SK-N-DZ (cell line): ENCODE results near the gene WFDC2.
"Not testable (repeated sequence)": the region's sequence is repeated elsewhere in the genome, so short reads cannot be mapped to it uniquely, and the experiment has no call there.

Source experiments
- DNase-seq: peaks from one replicate; pipeline ENCODE4 v3.0.0-alpha.2; 2015; ENCODE audit warnings: low spot score

WFDC2 gene

DNA sequence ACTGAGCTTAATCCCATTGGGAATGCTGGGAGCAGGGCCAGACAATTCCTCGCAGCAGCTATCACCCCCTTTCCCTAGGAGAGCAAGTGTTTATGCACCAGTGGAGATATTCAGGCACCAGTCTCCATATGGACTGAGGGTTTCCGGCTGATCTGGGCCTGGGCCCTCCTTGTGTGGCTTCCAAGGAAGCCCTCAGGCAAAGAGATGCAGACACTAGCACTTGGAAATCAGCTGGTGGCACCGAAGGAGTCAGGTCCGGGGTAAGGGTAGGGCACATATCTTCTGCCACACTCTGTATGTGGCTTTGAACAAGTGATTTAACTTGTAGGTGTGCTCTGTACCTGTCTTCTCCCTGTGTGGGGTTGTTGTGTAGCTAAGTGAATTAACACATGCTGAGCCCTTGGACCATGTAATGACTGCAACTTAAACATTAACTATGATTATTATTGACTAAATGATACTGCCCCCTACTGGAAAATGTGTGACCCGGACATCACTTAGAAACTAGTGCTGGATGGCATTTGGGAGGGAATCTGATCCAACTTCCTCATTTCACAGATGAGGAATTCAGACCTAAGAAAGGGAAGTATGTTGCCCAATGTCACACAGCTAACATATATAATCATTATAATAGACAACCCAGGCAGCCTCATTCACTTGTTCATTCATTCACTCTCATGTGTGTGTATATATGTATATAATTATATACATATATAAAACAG lies 19.3 kb upstream of the WFDC2 start:
- DNase-seq = no peak

DNA sequence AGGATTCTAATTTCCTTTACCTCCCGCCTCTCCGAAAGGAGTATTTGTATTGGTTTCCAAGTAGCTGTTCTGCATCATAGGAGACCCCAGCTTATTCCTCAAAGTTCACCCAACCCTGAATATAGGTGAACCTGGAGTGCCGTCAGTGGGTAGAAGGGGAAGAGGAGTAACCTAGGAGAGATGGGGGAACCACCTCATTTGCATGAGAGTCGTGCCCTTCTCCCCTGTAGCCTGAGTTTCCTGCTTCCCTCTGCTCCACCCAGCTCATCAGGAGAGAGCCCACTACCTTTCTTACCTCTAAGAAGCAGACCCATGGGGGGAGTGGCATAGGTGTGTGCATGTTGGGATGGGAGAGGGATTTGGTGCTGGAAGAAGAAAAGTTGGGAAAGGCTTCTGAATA lies 17.3 kb upstream of the WFDC2 start:
- no peak for DNase-seq

DNA sequence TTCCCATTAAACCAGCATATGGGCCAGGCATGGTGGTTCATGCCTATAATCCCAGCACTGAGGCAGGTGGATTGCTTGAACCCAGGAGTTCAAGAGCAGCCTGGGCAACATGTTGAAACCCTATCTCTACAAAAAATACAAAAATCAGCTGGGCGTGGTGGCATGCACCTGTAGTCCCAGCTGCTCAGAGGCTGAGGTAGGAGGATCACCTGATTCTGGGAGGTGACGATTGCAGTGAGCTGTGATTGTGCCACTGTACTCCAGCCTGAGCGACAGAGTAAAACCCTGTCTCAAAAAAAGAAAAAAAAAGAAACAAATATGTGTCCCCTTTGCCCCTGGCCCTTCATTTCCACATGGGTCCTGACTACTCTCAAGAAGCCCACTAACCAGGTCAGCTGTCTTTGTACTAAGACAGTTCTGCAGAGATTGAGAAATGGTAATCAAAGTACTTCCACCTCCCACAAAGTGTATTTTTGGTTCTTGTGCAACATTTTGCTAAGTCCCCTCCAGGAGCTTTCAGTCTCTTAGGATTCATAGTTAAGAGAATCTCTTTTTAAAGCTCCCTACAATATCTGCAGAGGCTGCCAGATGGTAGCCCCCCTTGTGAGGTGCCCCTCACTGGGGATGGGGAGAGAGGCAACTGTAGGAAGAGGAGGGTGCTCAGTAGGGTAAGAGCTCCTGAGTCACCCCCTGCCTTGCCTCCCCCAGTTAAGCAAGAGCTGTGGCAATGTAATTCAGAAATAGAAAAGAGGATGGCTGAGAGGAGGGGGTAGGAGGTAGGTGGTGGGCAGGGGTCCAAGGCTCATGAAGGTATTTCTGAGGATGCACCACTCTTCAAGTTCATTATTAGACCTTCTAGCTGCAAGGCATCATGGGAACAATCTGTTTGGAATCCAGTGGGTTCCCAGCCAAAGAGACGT lies 16.5 kb upstream of the WFDC2 start:
- no peak for DNase-seq

DNA sequence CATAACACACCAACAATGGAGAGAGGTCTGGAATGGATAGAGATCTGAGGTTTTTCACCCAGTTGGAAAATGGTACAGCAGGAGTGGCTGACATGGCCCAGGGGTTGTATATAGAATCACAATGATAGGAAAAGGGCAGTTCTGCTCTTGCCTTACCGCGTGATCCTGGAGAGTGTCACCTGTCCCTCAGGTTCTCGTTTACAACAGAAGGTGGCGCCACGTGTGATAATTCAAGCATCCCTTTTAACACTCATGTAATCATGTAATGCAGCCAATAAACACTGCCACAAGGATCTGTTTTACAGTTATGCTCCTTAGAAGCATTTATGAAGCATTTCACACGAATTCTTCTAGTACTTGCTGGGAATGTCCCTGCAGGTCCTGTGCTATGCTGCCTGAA lies 12.9 kb upstream of the WFDC2 start:
- peak; percentile 46 for DNase-seq

DNA sequence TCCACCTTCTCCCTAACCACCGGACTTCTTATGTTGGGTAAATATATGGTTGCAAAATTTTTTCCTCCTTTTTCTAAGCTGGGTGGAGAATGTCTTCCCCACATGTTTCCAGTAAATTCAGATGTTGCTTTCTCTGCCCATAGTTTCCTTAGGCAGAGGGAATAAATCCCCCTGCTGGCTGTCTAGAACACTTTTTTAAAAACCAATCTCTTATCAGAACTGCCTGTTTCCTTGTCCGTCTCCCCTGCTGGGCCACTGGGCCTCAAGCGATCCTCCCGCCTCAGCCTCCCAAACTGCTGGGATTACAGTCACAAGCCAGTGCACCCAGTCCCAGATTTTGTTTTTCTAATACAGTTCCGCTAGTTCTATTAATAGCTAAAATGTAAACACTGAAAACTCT lies 9.9 kb upstream of the WFDC2 start:
- no peak for DNase-seq

DNA sequence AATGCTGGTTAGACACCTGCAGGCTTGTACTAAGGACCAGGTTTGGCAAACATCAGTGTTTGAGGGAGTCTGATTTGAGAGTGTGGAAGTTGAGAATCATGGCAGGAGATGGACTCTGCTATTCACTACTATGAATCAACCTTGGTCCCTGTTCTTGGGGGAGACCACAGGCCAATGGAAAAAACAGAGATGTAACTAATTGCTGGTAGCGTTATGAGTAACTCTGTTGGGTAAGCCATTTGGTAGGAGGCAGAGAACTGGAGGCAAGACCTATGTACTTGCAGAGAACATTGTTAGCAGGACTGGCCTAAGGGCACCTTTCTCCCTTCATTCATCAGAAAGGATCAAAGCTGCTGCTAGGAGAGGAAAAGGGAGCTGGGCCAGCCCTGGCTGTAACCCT lies 8.3 kb upstream of the WFDC2 start:
- DNase-seq = no peak

DNA sequence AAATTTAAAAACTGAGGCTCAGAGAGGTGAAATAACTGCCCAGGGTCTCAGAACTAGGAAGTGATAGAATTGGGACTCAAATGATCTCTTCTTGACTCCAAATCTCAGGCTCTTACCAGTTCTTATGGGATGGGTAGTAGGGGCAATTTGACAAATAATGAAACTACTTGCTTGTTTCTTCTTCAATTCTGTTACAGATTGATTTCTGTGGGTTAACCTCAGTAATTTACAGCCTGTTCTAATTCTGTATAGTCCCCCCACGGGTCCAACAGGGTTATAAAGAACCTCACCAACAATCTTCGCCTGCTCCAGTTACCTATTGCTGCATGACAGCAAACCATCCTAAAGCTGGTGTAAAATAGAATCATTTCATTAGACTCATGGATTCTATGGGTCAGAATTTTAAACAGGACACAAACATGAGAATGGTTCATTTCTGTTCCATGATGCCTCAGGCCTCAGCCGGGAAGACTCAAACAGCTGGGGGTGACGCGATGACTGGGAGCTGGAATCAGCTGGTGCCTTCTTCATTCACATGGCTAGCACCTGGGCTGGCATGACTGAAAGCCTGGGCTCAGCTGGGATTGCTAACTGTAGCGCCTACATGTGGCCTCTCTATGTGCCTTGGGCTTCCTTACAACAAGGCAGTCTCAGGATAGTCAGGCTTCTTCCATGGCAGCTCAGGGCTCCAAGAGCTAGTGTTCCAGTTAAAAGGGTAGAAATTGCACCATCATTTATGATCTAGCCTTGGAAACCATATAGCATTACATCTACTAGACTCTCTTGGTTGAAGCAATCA lies 6.6 kb upstream of the WFDC2 start:
- no peak for DNase-seq

DNA sequence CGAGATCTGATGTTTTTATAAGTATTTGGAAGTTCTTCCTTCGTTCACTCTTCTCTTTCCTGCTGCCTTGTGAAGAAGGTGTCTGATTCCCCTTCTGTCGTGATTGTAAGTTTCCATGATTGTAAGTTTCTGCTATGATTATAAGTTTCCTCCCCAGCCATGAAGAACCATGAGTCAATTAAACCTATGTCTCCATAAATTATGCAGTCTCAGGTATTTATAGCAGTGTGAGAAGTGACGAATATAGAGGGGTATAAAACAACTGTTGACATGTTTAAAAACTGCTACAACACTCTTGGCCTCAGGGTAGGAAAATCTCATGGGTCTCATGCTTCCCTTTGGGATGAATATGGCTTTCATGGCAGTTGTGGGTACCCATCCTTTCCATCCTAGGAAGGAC lies 5.8 kb upstream of the WFDC2 start:
- DNase-seq = no peak

DNA sequence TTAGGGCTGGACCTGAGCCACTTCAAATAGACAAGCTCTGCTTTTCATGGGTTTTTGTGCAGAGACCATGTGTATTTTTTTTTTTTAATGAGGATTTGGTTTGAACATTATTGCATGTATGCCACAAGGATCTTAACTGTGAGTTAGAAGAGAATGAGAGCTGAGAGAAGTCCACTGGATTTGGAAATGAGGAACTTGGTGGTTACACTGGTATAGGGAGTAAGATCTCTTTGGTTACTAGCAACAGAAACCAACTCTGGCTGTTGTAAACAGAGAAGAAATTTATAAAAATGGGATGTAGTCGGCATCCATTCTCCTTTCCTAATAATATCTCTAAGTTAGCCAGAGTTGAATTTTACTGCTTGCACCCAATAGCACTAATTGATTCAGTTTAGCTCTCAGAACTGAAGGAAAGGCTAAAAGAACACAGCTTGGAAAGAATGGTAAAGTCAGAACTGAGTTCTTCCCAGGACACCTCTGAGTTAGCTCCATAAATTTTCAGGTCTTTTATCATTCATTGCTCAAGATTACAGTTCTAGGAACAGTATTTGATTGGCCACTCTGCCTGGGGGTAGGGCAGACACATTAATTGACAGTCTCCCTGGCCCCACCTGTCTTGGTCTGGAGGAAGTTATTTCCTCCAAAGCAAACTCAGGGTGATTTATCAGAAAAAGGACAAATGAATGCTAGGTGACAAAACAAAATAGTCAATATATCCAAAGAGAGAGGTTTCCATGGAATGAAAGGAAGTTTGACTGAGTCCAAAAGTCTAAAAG lies 3.9 kb upstream of the WFDC2 start:
- DNase-seq = no peak

DNA sequence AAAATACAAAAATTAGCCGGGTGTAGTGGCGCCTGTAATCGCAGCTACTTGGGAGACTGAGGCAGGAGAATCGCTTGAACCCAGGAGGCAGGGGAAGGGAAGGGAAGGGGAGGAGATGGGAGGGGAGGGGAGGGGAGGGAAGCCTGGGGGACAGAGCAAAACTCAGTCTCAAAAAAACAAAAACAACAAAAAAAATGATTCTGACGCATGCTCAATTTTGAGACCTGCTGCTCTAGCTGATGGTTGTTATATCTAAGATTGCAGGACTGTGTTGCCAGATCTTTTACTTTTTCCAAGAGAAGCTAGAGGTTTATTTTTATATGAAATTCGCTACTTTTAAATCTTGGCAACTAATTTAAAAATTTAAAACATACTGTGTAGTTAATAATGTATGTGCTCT lies 2.4 kb upstream of the WFDC2 start:
- no peak for DNase-seq

DNA sequence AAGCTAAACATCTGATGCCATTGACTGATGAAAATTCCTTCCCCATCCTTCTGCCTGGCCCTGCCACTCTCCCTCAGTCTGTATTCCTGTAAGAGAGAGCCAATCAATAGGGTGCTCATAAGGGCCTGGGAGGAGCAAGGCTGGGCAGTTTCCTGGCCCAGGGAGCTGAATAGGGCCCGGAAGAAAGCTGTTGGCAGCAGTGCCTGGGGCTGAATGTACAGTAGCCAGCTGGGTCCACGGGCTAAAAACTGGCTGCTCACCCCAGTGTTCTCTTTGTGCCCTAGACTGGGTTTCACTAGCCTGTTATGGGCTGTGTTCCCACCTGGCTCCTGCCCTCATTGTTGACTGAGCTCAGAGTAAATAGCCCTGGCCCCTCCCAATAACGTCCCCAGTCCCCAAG lies 1.7 kb upstream of the WFDC2 start:
- no peak for DNase-seq

DNA sequence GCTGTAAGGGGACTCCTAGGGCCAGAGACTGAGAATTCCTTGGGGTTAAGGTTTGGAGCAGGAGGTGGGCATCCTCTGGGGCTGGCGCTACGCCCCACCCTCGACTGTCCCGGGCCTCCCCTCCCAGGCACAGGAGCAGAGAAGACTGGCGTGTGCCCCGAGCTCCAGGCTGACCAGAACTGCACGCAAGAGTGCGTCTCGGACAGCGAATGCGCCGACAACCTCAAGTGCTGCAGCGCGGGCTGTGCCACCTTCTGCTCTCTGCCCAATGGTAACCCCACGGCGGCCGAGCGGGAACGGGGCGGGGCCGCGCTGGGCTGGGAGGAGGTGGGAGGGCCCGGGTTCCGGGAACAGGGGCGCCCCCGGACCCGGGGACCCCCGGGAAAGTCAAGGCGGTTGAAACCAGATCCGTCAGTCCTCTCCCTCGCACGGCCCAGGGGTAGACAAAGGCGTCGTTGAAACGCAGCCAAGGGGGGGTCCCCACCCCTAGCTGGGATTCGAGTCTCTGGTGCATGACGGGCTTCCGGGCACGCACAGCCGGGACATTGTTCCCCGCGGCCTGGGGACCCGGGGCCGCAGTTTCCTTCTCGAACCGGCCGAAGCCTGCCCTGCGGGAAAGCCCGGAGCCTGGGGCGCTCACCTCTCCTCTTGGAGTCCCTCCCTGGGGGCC lies 844 bp downstream of the WFDC2 start:
- no peak for DNase-seq

DNA sequence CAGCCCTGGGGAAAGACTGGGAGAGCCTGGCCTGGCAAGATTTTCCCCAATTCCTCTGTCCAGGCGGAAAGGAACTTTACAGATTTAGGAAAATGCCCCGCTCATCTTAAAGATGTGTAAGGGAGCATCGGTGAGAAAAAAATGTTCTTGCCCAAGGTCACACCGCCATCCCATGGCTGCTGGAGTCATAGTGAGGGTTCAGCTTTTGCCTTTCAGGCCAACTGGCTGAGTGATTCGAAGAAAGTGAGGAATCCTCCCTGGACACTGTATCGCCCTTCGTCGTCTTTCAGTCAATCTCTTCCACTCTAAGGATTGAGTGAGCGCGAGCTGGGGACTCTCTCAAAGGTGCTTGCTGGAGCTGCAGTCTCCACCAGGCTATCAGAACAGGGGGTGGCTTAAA lies 1.4 kb downstream of the WFDC2 start:
- no peak for DNase-seq

DNA sequence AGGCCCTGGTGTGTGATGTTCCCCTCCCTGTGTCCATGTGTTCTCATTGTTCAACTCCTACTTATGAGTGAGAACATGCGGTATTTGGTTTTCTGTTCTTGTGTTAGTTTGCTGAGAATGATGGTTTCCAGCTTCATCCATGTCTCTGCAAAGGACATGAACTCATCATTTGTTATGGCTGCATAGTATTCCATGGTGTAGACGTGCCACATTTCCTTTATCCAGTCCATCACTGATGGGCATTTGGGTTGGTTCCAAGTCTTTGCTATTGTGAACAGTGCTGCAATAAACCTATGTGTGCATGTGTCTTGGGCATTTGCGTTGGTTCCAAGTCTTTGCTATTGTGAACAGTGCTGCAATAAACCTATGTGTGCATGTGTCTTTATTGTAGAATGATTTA lies 2.7 kb downstream of the WFDC2 start:
- DNase-seq = not testable (repeated sequence)

DNA sequence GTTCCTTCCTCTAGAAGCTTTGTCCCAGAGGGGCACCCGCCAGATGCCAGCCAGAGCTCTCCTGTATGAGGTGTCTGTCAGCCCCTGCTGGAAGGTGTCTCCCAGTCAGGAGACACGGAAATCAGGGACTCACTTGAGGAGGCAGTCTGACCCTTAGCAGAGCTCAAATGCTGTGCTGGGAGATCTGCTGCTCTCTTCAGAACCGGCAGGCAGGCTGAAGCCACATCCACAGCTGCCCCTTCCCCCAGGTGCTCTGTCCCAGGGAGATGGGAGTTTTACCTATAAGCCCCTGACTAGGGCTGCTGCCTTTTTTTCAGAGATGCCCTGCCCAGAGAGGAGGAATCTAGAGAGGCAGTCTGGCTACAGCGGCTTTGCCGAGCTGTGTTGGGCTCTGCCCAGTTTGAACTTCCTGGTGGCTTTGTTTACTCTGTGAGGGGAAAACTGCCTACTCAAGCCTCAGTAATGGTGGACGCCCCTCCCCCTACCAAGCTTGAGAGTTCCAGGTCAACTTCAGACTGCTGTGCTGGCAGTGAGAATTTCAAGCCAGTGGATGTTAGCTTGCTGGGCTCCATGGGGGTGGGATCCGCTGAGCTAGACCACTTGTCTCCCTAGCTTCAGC lies 8.1 kb downstream of the WFDC2 start:
- not testable (repeated sequence) for DNase-seq

DNA sequence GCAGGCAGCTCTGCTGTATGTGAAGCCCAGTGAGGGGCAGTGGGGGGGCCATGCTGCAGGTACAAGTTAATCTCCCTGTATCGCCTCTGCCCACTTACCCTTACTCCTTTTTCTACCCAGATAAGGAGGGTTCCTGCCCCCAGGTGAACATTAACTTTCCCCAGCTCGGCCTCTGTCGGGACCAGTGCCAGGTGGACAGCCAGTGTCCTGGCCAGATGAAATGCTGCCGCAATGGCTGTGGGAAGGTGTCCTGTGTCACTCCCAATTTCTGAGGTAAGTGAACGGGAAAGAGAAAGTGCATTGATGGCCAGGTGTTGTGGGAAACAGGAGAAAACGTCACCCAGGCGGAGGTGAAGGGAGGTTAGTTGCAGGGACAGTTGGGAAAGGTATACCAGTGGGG lies 10.3 kb downstream of the WFDC2 start:
- DNase-seq = no peak

DNA sequence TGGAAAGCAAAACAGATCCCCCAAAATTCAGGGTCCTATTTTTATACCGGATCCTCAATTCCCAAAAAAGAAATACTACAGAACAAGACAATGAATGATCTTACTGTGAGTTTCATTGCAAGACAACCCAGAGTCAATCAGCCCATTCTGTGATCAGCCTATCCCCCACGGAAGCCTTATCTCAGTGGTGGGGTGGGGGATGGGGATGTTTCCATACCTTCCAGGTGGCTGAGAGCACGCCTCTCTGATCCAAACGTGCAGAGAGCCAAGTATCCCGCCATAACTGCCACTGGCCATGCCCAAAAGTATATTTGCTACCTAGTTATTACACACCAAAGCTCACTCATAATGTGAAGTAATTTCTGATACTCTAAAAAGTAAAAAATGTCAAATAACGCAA lies 15.1 kb downstream of the WFDC2 start:
- no peak for DNase-seq

DNA sequence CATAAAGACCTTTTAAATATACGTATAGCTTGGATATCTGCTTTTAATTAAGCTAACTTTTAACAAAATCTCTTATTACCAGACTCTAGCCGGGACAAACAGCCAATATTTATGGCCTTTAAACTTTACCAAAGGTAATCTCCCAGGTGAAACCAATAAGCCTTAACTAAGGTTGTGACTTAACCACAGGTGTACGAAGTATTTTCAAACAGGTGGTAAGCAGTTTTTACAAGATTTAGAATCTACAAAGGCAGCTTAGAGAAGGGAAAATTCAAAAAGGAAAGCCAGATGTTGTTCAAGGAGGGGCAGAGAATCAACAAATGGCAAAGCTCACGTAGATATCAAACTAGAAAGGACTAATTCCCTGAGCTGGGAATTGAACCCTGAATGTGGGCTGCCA lies 15.8 kb downstream of the WFDC2 start:
- DNase-seq = no peak

DNA sequence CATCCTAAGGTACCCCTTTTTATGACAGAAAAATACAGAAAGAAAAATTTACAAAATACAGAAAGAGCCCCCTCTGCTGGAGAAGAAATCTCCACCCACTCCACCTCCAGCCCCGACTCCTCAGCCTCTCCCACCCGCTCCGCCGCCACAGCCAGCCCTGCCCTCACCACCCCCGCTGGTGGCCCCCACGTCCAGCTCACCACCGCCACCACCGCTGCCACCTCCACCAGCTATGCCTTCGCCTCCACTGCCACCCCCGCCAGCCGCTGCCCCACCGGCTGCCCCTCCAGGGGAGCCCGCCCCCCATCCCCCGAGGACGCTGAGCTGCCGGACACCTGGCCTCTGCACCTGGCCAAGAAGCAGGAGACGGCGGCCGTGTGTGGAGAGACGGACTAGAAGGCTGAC lies 17.7 kb downstream of the WFDC2 start:
- no peak for DNase-seq

DNA sequence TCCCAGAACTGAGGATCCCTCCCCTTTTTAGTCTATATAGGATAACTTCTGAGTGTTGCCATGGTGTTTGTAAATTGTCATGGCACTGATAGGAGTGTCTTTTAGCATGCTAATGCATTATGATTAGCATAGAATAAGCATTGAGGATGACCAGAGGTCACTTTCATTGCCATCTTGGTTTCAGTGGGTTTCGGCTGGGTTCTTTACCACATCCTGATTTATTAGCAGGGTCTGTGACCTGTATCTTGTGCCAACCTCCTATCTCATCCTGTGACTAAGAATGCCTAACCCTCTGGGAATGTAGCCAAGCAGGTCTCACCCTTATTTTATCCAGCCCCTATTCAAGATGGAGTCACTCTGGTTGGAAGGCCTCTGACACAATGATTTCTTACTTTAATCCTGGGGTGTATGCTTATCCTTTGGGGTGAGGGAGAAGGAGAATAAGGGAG lies 19.6 kb downstream of the WFDC2 start:
- no peak for DNase-seq
